NCI-H446 treated with DMSO at 0.1 percent for 48 hours (cell line): ENCODE results near the gene RBBP7.
A peak's percentile ranks its signal among the peaks of the same experiment; 100 is the strongest.

ENCODE experiments used
- DNase-seq: peaks from one replicate; lab custom pipeline; 2025; lab: John Stamatoyannopoulos, UW

RBBP7 gene

DNA sequence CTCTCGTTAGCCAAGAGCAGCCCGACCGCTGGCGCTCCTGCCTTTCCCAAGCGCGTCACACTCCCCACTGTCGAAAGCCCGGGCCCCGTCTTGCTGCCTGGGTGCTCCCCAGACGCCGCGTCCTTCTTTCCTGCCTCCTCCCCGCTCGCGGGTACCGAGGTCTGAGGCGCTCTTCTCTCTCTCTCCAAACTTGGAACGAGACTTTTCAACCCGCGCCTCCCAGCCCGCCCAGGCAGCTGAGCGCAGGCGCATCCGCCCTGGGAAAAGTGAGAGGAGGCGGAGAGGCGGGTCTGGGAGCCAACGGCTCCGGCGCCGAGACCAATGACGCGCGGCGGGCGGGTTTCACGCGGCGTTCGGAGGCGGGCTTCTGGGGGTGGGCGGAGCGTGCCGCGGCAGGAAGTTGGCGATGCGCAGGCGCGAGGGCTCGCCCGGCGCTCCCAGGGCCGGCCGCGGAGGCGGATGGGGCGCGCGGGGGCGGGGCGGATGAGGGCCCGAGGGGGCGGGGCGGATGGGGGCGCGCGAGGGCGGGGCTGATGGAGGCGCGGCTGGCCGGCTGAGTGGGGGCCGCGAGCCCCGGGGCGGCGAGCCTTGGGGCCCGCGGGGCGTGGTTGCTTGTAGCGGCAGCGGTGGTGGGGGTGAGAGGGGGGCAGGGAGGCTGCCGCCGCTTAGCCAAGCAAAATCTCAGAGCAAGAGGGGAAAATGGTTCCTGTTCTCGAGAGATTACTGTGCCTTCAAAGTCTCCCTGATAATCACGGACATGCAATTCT lies at the start of gene RBBP7:
RBBP7 (minus strand) TSS at position 268 of the 767 bp plus-strand sequence. CDS start 309 bp downstream, outside the sequence.
- peak; percentile 77 for DNase-seq

DNA sequence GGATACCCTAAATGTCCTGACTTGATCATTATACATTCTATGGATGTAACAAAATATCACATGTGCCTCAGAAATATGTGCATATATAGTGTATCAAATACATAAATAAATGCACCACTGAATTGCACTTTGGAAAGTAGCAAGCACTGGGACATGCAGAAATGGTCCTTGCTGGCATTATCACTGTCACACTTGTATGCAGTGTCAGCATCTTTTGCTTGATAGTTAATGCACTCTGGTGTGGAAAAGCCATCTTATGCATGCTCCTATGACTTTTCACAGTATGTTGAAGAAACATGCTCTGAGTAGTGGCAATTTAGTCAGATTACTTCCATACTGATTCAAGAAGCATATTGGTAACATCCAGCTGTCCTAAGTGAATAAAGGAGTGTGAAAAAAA lies 48.8 kb upstream of the RBBP7 start:
- no peak for DNase-seq

DNA sequence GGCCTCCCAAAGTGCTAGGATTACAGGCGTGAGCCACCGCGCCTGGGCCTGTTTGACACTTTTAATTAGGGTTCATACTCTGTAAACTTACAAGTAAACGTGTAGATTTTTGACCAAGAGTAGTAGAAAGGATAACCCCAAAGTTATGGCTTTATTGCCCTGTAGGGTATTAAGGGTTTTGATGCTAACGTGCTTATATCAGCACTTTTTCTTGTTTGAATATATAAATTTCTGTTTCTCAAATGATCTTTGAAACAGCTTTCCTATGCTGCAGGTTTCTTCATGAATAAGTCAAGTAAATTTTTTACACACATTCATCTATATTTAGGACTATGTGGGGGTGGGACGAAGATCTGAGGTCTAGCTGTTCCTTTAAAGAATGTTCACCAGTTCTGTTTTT lies 47.0 kb upstream of the RBBP7 start:
- no peak for DNase-seq

DNA sequence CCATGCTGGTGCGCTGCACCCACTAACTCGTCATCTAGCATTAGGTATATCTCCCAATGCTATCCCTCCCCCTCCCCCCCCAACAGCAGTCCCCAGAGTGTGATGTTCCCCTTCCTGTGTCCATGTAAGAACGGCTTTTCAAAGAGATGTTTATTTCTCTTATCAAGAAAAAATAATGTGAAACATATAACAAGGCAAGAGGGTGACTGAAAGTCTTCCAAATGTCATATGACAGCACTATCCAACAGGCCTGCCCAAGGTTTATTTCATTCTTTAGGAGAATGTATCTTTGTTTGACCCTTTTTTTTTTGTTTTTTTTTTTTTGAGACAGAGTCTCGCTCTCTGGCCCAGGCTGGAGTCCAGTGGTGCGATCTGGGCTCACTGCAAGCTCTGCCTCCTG lies 46.4 kb upstream of the RBBP7 start:
- no peak for DNase-seq

DNA sequence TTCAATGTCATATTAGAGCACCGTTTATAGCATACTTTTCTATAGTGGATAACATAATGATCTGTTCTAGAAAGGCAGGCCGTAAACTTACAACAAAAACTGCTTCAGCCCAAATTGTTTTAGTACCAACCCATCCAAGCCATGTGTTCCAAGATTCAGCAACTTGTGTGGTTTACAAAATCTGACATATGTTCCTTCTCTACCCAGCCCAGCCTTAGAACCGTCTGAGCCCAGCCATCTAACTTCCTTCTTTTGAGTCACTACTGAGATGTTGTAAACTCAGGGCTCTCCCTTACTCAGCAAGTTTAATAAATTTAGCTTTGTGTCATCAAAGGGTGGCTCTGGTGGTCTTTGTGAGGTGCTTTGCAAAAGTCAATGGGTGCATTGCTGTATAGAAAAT lies 43.9 kb upstream of the RBBP7 start:
- no peak for DNase-seq

DNA sequence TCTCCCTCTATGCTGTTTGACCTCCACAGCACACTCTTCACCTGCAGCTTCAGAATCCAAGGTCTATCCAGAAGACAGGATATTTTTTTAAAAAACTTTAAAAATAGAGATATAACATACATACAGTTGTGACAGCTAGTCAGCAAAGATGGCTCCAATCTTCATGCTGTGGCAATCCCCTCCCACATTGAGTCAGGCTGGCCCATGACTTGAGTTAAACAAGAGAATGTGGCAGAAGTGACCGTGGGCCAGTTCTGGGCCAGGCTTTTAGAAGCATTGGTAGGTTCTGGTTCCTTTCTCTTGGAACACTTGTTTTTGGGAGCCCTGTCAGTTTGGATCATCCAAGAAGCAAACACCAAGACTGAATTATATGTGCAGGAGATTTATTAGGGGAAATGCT lies 40.2 kb upstream of the RBBP7 start:
- no peak for DNase-seq

DNA sequence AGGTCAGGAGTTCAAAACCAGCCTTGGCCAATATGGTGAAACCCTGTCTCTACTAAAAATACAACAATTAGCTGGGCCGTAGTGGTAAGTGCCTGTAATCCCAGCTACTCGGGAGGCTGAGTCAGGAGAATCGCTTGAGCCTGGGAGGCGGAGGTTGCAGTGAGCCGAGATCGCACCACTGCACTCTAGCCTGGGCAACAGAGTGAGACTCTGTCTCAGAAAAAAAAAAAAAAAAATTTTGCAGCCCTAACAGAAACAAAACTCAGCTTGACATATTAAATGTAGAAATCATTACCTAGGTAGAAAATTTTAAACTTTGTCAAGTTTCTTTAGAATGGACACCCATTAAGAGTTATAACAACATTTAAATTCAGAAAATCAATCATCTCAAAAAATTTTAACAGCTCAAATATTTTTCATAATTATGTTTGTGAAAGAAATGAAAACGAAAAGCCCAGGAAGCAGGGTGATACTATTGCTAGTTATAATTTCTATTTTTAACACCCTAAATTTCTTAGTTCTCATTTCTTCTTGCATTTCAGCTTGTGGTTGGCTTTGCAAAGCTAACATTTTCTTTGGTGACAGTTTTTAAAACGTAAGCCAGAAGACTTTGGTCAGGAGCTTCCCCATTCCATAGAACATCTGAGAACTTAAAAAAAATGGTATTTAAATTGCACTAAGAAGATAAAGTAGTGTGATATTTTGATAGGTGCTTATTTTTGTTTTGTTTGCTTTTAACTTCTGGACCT lies 33.3 kb upstream of the RBBP7 start:
- no peak for DNase-seq

DNA sequence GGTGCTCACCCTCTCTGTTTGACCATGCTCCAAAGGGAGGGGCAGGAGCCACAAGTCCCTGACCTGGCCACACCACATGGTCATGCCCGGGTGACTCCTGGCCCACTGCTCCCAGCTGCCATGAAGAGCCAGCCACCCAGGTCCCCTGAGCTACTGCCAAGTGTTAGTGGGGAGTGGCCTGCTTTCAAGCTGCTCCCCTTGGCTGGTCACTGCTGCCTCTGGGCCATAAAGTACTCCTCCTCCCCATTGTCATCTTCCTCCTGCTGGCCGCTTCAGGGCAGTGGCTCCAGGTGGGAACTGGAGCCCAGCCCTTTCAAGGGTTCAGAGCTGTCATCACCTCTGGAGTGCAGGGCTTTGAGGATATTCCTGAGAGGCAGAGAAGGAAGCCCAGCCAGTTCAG lies 27.3 kb upstream of the RBBP7 start:
- DNase-seq = no peak

DNA sequence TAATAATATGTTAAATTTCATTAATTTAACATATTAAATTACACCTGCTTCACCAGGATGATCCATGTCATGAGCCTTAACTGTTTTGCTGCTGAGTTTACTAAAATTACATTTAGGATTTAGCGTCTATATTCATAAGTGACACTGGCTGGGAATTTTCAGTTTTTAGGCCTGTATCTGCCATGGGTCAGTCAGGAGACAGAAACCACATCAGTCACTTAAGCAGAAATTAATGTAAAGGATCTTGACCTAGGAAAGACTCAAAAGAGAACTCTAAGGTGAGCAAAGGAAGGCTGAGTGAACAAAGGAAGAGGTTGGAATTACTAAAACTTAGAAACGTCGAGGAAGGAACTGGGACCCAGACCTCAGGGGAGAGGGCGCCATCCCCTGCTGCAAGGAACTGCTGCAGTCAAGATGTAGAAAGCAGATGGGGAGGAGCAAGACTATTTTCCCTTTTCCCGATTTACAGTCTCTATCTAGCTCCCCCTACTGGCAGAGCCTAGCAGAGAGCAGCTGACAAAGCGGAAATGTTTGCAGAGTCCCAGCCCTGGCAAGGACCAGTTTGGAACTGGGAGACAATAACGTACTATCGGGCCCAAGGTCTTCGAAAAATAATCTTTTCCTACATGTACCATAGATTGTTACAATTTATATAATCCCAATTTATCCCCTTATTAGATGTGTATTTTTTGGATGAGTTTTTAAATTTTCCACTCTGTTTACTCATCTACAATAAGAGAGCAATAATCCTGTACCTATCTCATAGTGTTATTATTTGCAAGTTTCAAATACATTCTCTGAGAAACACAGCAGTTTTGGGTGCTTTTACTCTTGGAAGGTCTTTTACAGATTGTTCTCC lies 22.6 kb upstream of the RBBP7 start:
- peak; percentile 75 for DNase-seq

DNA sequence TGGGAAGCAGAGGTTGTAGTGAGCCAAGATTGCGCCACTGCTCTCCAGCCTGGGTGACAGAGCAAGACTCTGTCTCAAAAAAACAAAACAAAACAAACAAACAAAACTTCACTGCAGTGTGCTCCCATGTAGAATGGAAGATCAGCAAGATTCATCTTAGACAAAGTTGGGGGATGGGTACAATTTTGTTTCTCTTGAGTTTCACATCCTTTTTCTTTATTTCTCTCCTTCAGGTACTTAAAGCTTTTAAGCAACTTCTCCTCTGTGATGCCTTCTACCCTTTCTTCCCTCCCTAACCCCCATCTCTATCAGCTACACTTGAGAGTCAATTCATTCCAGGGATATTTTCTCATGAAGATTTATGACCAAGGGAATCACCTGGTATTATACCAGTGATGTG lies 15.5 kb upstream of the RBBP7 start:
- DNase-seq = no peak

DNA sequence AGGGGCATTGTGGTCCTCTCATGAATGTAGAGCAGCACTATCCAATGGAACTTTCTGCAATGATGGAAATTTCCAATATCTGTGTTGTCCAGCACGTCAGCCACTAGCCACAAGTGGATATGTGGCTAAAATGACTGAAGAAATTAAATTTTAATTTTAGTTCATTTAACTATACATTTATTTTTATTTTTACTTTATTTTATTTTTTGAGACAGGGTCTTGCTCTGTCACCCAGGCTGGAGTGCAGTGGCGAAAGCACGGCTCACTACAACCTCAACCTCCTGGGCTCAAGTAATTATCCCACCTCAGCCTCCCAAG lies 13.3 kb upstream of the RBBP7 start:
- DNase-seq = no peak

DNA sequence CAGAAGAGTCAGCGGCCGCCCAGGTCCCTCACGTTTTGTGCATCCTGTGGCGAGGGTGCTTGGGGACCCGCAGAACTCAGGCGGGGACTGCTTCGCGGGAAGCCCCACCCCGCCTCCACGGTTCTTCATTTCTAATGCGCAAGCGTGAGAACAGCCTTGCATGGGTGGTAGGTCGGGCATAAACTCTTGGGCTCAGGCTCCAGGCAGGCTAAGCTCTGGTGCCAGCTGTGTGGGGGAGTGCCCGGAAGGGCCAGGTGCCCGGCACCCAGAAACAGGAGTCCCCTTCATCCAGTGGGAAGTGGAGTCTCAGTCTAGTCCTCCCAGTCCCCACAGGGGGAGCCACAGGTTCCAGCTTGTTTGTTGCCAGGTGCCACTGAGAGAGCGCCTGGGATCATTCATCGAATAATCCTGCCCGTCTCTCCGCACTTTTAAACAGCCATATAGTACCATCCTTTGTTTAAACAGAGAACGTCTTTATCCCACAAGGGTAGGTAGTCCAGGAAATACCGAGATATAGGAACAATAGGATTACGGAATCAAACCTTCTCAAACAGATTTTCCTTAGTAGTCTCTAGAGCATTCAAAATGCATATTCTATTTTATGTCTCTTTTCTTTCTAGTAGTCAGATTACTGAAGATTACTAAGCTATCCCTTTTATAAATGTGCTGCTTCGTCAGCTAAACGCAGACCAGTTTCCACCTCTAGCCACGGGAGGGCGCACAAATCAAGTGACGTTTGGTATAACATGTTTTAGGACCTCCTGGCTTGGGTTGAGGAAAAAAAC lies 12.7 kb upstream of the RBBP7 start:
- DNase-seq = peak; percentile 31

DNA sequence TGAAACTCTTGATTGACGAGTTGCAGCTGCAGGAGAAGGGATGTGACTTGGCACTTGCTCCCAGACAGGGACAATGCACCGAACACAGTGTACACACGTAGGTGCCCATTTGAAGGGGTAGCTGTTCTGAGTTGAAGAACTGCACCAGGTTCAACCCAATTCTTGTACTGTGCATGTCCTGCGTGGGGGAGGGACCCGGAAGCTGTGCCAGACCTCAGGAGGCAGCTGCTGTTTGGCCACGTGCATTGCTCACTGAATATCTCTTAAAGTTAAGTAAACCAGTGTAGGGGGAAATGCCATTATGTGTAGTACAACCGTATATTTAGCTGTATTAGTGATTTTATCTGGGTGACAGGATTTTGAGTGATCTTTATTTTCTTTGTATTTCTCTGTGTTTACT lies 12.0 kb upstream of the RBBP7 start:
- DNase-seq = no peak

DNA sequence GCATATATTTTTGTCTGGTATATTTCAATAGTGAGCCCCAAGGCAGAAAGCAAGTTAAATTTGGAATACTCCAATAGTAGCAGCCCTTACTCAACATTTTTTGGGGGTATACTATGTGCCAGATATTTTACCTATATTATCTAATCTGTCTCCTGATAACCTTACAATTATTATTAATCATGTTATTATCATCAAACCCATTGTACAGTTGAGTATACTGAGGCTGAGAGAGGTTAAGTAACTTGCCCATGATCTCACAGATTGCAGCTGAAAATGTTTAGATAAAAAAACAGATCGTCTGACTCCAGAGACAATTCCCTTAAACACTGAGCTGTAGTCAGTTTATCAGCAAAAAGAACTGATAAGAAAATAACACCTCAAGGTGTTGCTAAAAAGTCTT lies 6.5 kb upstream of the RBBP7 start:
- DNase-seq = no peak

DNA sequence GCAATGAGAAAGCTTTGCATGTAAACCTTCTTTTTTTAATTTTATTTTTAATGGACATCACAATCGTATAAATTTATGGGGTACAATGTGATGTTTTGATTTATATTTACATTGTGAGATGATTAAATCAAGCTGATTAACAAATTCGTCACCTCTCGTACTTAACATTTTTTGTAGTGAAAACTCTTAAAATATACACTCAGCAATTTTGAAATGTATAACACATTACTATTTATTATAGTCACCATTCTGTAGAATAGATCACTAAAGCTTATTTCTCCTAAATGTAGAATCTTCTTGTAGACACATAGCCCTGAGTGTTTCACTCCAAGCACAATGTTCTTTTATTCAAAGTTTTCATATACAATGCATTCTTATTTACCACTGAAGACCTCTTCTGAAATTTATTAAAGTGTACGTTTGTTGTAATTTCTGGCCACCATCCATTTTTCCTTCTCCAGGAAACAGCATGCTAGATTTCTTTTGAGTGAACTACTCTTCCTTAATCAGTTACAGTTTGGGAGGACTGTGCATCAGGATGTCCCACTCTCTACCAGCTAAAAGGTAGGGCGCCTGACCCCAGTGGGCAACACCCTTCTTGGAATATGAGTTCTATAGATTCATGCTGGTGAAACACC lies 4.4 kb upstream of the RBBP7 start:
- no peak for DNase-seq

DNA sequence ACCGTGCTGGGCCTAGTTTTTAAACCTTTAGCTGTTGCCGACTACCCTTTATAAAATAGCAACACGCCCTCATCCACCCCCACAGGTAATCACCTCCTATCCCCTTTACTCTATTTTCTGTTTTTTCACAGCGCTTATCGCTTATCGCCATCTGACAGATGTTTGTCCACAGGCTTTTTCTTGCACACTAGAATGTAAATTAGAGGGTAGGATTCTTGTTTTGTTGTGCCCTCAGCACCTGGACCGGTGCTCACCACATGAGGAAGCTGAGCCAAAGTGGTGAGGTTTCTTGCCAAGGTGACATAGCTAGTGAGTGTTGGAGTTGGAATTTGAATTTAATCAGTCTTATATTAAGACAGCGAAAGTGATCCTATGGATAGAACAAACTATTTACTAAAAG lies 2.9 kb upstream of the RBBP7 start:
- no peak for DNase-seq

DNA sequence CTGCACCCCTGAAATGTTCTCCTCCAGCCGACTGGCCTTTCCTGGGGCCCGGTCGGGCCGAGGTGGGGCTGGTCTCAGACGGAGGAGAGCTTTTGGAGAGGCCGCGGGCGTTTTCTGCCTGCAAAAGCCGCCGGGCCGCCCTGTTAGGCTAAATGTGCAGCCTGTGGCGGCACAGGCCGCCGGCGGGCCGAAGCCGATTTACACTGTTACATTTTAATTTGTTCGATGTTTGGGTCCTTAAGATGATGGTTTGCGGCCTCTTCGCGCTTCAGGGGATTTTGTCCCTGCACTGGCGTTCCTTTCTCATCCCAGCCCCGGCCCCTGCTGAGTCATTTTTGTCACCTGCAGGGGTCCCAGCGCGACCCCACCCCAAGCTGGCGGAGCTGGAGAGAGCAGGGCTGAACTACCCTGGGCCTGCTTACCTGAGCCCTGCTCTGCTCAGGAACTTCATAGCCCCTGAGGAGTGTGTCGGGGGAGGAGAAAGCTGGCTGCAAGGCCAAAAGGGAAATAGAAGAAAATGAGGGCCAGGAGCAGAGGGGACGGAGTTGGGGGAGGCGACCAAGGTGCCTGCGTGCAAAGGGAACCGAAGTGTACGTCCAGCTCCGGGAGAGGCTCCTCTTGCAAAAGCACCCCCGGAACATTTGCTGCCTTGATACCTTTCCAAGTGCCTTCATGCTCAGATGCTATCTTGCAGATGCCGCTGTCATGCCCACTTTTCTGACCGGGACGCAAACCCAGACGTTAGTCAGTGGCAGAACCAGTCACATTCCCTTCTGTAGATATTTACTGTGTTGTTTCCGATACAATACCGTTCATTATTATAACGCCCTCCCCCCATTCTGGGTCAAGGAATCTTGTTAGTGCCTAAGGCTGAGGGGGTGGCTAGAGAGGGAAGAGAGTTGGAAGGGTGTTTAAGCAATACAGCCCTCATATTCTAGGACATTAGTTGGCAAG lies 977 bp upstream of the RBBP7 start:
- DNase-seq = peak; percentile 2

DNA sequence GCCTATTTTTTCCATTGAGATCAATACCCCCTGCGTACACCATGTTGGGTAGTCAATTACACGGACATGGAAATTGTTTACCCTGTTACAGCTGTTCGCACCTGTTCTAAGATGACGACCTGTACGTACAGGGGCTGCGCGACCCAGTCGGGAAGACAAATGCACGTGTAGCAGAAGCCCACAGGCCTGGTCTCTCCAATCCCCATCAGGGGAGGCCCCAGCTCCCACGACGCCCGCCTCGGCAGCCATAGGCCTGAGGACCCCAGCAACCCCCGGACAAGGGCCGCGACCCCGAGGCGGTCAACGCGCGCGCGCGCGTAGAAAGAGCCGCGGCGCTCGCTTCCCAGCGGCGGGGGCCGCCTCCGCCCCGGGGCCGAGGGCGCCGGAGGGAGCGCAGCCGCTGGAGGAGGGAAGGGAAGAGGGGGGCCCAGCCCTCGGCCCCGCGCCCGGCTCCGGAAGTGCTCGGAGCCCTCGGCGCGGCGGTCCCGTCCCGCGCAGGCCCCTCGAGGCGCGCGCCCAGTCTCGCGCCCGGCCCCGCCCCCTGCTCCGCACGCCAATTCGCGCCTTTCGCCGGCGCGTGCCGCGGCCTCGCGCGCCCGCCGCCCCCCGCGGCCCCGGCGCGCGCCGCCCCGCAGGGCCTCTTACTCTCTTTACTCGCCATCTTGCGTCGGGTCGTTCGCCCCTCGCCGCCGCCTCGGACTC lies 618 bp downstream of the RBBP7 start:
- DNase-seq = no peak

DNA sequence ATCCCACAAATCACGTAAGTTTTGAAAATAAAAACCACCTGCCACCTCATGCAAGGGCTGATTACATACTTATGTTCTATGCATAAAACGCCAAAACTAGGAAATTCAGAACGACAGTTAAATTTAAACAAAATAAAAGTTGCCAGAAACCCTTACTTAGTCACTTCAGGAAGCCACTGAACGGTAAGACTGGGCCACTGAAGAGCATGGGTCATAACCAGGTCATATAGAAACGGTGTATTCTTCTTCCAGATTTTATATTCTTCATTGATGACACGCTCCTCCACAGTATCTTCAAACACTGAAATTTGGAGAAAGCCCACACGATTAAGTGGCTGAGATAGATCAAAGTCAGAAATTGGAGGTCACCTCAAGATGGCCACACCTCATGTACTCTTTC lies 1.2 kb downstream of the RBBP7 start:
- DNase-seq = no peak

DNA sequence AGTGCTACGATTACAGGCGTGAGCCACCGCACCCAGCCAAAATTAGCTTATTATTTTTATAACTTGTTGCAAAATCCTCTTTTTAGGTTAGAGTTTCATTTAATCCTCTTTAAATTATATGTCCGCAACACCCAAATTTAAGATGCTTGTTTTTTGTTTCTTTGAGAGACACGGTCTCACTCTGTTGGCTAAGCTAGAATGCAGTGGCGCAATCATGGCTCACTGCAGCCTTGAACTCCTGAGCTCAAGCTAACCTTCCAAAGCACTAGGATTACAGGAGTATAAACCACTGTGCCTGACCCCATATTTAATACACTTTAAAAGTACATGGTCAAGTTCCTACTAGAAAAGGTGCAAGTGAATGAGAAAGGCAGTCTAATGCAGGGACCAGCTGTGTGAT lies 2.2 kb downstream of the RBBP7 start:
- no peak for DNase-seq
